HG03558 (cell line): ENCODE measurements around the gene FITM2.

Source experiments
- ATAC-seq: cut with Tn5 transposase; IDR thresholded peaks from one replicate; pipeline ENCODE4 v1.9.1; 2021; ENCODE audit warnings: moderate number of reproducible peaks; ENCODE audit not compliant: unreplicated experiment; ENCODE audit errors: extremely low read depth

Gene FITM2

DNA sequence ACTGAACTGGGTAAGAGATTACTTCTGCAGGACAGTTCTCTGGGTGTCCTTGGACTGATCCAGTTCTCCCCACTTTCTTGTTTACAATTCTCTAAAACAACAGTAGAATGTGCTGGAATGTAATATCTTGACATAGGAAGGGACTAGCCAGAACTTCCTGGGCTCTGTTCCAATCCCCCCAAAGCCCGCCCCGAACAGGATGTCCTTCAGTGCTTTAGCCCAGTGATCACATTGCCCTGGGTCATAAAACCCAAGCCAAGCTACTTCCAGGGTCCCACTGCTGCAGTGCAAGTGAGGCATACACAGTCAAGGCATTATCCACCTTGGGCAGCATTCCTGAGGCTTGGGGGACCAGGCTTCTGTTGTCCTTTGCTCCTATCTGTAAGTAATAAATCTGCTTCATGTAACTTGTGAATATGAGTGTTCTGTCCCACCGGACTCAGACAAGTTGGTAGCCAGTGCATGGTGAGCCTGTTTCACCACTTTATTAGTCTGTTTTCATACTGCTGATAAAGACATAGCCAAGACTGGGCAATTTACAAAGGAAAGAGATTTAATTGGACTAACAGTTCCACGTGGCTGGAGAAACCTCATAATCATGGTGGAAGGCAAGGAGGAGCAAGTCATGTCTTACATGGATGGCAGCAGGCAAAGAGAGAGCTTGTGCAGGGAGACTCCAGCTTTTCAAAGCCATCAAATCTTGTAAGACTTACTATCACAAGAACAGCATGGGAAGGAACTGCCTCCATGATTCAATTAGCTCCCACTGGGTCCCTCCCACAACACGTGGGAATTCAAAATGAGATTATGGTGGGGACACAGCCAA, 23.5 kb downstream of the FITM2 start:
- ATAC-seq: no peak

- no peak for ATAC-seq
Observed at GRCh38 chr20:44284032-44284431, 27.0 kb downstream of the FITM2 start.

- ATAC-seq: no peak
Observed at GRCh38 chr20:44282192-44282591, 28.8 kb downstream of the FITM2 start.

DNA sequence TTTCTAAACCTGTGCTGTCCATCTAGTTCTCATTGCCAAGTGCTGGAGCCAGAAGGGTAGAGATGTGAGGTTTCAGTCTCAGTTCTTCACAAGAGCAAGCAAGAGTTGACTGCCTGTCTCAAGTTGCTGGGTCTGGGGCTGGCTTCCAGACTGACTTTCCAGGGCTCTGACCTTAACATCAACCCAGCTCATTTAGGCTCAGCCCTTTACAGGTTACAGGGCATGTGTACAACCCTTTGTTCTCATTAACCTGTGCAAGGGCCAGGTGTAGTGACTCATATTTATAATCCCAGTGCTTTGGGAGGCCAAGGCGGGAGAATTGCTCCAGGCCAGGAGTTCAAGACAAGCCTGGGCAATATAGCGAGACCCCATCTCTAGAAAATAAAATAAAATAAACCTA, 30.6 kb downstream of the FITM2 start:
- no peak for ATAC-seq

DNA sequence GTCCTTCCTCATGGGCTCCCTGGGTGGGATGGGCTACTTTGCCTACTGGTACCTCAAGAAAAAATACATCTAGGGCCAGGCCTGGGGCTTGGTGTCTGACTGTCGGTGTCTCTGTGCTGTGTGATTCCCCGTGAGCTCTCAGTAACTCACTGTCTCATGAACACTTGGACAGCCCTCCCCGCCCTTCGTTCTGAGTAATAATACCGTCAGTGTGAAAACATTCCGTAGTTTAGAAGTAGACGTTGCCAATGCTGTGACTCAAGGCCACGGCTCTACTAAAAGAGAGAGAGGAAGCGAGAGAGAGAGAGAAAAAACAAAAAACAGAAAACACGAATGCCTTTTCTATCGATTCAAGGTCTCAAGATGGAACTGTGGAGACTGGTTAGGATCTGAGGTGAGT, 31.8 kb downstream of the FITM2 start:
- no peak for ATAC-seq

DNA sequence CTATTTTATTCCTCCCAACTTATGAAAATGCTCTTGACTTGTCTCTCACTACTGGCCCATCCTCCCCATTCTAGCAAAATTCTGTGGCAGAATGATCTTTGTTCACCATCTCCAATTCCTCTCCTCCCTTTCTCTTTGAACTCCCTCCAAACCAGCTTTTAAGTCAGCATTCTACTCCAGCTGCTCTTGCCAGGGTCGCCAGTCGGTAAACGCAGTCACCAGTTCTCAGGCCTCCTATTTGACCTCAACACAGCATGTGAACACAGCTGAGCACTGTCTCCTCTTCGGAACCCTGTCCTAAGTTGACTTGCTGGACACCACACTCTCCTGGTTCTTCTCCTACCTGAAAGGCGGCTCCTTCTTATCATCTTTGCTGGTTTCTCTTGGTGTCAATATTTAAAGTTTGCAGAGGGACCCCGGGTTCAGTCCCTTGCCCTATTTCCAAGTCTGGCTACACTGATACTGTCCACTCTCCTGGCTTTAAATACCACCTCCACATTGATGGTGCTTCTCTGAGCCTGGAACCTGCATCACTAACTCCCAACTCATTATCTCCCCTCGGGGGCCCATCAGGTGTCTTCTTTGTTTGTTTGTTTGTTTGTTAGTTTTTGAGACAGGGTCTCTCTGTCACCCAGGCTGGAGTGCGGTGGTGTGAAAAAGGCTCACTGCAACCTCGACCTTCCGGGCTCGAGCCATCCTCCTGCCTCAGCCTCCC, 36.5 kb downstream of the FITM2 start:
- ATAC-seq: no peak

GRCh38 chr20:44273231-44274215, 37.5 kb downstream of the FITM2 start:
- no peak for ATAC-seq

DNA sequence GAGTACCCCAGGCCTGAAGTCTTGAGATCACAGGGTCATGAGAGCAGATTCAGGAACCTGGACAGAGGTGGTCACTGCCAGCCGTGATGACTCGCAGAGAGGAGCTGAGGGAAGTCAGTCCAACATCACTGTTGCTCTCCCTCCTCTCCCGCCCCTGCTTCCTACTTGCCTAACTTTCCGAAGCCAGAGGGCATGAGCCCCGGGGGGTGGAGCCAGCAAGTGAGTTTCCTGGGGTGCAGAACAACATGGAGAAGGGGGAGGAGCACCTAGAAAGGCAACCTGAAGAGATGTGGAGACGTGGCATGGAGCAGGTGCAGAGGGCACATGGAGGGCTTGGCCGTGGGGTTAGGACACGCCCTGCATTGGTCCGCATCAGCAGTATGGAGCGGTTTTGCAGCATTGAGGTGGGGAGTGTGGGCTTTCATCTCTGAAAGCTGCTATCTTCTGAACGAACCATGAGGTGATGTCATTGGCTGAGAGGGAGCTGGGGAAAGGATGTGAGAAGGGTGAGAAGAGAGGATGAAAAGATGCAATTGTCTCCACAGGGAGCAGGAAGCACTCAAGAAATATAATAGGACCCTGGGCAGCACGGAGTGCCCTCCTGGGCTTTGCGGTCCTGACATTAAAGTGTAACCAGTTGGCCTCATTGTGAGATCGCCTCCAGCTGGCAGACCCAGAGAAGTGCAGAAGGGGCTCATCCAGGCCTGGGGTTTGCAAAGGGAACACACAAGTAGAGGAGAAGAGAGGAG, 38.9 kb downstream of the FITM2 start:
- ATAC-seq: no peak

DNA sequence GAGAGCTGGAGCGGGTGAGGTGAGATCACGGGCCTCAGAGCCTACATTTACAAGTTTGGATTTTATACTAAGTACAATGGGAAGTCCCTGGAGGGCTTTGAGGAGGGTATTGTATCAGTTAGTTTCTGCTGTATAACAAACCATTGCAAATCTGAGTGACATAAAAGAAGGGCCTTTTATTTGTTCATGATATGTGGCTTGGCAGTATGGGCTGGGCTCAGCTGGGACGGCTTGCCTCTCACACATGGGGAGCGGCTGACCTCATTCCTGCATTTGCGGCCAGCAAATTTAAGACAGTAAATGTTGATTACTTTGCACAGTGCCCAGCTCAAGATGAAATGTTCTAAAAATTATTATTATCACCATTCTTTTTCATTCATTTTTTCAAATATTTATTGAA, 42.2 kb downstream of the FITM2 start:
- no peak for ATAC-seq

DNA sequence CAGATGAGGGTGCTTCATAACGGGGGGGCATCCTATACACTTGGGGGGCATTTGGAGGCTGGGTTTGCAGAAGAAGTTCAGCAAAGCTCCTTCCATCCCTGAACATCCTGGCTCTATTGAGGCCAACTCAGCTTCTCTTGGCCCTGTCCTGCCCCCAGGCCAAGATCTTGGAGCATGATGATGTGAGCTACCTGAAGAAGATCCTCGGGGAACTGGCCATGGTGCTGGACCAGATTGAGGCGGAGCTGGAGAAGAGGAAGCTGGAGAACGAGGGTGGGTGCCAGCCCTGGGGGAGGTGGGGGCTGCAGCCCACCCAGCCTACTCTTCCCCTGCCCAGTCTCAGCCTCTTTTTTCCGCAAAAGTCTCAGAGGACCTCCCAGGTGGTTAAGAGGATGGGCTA, 46.7 kb downstream of the FITM2 start:
- ATAC-seq: no peak

DNA sequence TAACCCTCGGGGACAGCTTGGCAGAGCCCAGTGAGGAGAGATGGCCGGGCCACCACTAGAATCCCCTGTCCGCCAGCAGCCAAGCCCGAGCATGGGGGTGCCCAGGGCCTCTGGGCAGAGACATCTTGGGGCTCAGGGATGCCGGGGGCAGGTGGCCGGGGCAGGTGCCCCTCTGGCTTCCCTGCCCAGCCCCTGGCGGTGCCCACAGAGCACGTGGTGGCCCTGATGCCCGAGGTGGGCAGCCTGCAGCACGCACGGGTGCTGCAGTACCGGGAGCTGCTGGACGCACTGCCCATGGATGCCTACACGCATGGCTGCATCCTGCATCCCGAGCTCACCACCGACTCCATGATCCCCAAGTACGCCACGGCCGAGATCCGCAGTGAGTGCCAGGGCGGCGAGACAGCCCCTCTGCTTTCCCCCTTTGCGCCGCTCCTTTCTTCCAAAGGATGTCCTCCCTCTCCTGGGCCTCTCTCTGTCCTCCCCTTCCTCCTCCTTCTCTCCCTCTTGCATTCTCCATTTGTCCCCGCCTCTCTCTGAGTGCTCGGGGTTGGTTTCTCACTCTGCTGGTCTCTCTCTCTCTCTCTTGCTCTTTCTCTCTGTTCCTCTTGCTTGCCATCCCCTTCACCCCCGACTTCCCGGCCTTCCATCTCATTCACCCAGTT, 52.6 kb downstream of the FITM2 start:
- no peak for ATAC-seq

DNA sequence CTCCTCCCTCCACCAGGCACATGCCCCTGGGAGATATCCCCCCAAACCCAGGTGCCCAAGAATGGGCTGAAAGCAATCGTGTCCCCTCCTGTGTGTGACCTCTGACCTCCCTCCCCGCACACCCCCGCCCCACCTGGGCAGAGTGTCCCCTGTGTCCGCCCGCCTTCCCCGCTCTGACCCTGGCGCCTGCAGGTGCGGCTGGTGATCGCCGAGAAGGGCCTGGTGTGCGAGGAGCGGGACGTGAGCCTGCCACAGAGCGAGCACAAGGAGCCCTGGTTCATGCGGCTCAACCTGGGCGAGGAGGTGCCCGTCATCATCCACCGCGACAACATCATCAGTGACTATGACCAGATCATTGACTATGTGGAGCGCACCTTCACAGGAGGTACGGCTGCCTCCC, 54.0 kb downstream of the FITM2 start:
- no peak for ATAC-seq

DNA sequence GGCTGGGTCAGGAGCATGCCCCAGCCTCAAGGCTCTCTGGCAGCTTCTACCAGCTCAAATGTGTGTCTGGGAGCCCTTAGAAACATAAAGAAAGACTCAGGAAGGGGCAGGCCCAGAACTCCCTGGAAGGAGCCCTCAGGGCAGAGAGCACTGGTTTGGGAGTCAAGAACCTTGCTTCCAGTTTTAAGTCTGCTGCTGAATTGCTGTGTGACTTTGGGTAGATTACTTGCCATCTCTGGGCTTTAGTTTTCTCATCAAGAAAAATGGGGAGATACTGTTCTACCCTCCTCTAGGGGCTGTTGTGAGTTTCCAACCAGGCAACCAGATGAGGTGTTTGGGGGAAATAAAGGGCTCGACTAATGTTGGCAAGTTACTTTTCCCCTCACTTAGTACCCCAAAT, 55.1 kb downstream of the FITM2 start:
- no peak for ATAC-seq

GRCh38 chr20:44254073-44254472, 56.9 kb downstream of the FITM2 start:
- ATAC-seq: no peak

- ATAC-seq: no peak
Observed at GRCh38 chr20:44253528-44253927, 57.5 kb downstream of the FITM2 start.
